Neuron (in vitro differentiated cells): ENCODE data around the gene LPXN.

Experiments
- H2AFZ ChIP-seq: one replicate; pipeline ENCODE4 v1.6.1; 2013; ENCODE audit warnings: low read depth, mild to moderate bottlenecking, inconsistent platforms, low read length, moderate library complexity
- H3K27me3 ChIP-seq: one replicate; pipeline ENCODE4 v1.6.1; 2013; ENCODE audit warnings: low read length; ENCODE audit not compliant: insufficient read depth
- H3K36me3 ChIP-seq: one replicate; pipeline ENCODE4 v1.6.1; 2013; ENCODE audit warnings: low read length; ENCODE audit not compliant: insufficient read depth
- H3K4me1 ChIP-seq: one replicate; pipeline ENCODE4 v1.6.1; 2013; ENCODE audit warnings: low read length; ENCODE audit not compliant: insufficient read depth
- H3K4me3 ChIP-seq: 2 replicates; pipeline ENCODE4 v1.5.1; 2013; ENCODE audit warnings: mild to moderate bottlenecking, low read length, moderate library complexity
- H3K9me3 ChIP-seq: one replicate; pipeline ENCODE4 v1.6.1; 2013; ENCODE audit warnings: low read length

Gene LPXN

DNA sequence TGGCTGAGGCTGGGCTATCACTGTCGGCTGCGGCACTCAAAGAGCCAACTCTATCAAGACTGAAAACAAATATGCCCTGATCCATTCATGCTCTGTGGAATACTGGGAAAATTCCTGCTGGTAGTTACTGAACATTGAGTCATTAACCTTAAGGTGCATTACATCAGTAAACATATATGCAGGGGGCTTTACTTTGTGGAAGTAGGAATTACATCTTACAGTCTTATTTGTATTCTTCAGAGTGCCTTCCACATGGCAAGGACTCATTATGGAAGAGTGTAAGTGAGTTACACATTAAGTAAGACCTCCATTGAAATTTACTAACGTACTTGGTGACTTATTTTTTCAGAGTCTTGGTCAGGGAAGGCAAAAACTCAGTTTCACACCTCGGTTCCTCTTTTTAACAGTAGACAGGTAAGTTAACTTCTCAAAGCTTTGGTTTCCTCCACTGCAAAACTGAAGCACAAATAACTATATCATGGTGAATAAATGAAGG is 72.2 kb downstream of the LPXN start:
- Histone ChIP-seq H2AFZ (no peak overlapping the region), H3K27me3 (peaks cover 14% of the 10 kb centered on the region), H3K4me3 (no peak overlapping the region), H3K4me1 (no peaks in the 10 kb centered on the region), H3K9me3 (no peaks in the 10 kb centered on the region), H3K36me3 (no peaks in the 10 kb centered on the region)

DNA sequence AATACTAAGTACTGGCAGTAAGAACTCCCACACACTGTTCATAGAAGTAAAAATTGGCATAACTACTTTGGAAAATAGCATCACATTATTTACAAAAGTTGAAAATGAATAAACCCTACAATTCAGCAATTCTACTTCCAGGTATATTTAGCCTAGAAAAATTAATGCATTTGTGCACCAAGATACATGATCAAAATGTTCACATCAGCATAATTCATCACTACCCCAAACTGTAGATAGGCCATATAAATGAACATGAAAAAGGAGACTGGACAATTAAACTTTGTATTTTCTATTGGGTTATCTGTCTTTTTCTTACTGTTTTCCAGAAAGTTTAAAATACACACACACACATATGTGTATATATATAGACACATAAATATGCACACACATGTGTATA is 73.7 kb downstream of the LPXN start:
- peaks cover 10% of the 10 kb centered on the region for H3K27me3 ChIP-seq
- H3K36me3 ChIP-seq, result no peaks in the 10 kb centered on the region
- no peaks in the 10 kb centered on the region for H3K9me3 ChIP-seq
- H2AFZ ChIP-seq, result no peak overlapping the region
- H3K4me3 ChIP-seq, result no peak overlapping the region
- no peaks in the 10 kb centered on the region for H3K4me1 ChIP-seq

DNA sequence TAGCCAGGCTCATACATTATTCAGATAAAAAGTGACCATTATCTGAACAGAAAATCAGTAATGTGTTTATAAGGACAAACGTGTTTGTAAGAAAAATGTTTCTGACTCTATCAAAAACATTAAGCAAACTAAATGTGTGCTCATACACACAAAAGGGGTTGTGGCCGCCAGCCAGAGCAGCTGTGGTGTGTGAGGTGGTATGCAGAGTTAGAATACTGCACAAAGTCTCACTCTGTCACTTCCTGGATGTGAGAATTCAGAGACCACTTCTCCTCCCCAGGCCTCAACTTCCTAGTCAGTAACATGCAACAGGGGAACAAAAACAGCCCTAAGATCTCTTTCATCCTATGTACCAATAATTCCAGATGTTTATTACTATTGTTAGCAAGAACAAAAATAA is 77.2 kb downstream of the LPXN start:
- no peaks in the 10 kb centered on the region for H3K9me3 ChIP-seq
- H3K27me3 ChIP-seq, result peaks cover 6% of the 10 kb centered on the region
- H3K4me3 ChIP-seq, result no peak overlapping the region
- H3K4me1 ChIP-seq, result no peaks in the 10 kb centered on the region
- no peaks in the 10 kb centered on the region for H3K36me3 ChIP-seq
- H2AFZ ChIP-seq, result no peak overlapping the region

DNA sequence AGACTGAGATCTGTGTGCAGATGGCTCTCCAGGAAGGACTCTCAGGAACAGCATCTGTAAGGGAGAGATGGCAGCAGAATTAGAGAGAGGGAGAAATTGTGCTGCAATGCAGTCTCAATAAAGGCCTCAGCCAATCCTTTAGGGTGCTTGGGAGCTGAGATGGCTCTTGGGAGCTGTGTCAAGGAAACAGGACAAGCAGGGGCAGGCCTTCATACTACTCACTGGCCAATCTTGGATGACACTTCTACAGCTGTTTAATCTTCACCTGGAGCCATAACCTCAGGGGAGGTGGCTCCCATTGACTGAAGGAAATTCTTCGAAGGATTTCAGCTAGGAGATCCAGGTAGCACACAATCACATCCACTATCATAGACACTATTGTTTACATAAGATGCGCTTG is 77.7 kb downstream of the LPXN start:
- Histone ChIP-seq H3K27me3 (peaks cover 1% of the 10 kb centered on the region), H2AFZ (no peak overlapping the region), H3K4me3 (no peak overlapping the region), H3K9me3 (no peaks in the 10 kb centered on the region), H3K36me3 (no peaks in the 10 kb centered on the region), H3K4me1 (no peaks in the 10 kb centered on the region)

DNA sequence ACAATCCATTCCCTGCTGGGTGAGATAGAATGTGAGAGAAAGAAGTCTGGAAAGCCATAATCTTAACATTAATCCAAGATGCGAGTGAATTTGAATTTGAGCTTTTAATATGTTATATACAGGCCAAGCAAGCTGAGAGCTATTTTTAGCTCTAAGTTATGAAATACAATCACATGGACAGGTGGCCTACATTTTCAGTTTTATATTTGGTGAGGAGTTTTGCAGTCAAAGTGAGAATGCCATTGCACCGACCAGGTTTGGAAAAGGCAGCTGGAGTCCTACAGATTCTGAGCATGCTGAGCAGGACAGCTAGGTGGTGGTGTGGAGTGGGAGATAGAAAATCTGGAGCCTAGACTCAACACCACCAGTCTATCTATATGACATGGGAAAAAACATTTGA is 79.8 kb downstream of the LPXN start:
- no peaks in the 10 kb centered on the region for H3K27me3 ChIP-seq
- H2AFZ ChIP-seq, result no peak overlapping the region
- H3K9me3 ChIP-seq, result no peaks in the 10 kb centered on the region
- no peaks in the 10 kb centered on the region for H3K36me3 ChIP-seq
- H3K4me1 ChIP-seq, result no peaks in the 10 kb centered on the region
- H3K4me3 ChIP-seq, result no peak overlapping the region

DNA sequence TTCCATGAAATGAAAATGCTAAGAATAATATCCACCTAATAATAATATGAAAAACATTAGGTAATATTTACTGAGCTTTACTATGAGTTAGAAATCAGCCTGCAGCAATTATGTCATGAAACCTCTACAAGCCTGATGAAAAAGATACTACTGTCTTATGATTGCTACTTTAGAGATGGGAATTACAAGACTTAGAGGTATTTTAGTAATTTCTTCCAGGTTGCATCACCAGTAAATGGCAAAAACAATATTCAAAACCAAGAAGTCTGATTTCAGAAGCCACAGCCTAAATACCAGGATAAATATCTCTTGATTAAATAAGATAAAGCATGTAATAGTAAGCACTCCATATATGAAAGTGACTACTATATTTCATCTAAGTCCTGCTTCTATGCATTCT is 81.6 kb downstream of the LPXN start:
- Histone ChIP-seq H3K36me3 (no peaks in the 10 kb centered on the region), H3K27me3 (peaks cover 4% of the 10 kb centered on the region), H3K4me1 (no peaks in the 10 kb centered on the region), H2AFZ (no peak overlapping the region), H3K9me3 (no peaks in the 10 kb centered on the region), H3K4me3 (no peak overlapping the region)

DNA sequence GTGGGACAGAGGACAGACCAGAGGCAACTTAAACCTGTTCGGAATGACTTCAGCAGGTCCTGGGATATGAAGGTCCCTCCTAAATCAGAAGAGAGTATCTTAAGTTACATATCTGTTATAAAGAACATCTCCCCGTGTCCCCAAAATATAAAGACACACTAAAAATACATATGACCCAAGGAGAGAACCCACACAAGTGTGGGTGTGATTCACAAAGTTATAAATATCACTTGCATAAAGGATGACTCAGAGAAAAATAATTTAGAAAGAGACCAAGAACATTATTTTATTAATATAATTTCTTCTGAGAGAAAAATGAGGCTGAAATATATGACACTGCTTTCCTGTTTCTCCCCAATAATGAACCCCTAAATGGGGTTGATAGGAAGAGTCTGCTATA is 82.0 kb downstream of the LPXN start:
- no peaks in the 10 kb centered on the region for H3K36me3 ChIP-seq
- no peaks in the 10 kb centered on the region for H3K4me1 ChIP-seq
- H3K27me3 ChIP-seq, result peaks cover 4% of the 10 kb centered on the region
- H2AFZ ChIP-seq, result no peak overlapping the region
- no peak overlapping the region for H3K4me3 ChIP-seq
- no peaks in the 10 kb centered on the region for H3K9me3 ChIP-seq

DNA sequence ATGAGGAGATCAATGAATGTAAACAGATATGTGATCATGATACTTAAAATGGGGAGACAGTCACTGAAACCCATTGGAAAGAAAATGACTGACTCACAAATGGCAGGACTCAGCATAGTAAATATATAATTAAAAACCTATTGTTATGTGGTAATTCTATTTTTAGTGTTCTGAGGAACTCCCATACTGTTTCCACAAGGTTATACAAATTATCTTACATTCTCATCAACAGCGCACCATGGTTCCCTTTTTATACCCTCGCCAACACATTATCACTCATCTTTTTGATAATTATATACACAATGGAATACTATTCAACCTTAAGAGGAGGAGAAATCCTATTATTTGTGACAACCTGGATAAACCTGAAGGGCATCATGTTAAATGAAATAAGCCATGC is 84.8 kb downstream of the LPXN start:
- Histone ChIP-seq H3K36me3 (no peaks in the 10 kb centered on the region), H3K4me1 (peaks cover 4% of the 10 kb centered on the region), H3K4me3 (no peak overlapping the region), H3K9me3 (no peaks in the 10 kb centered on the region), H3K27me3 (peaks cover 4% of the 10 kb centered on the region), H2AFZ (no peak overlapping the region)

DNA sequence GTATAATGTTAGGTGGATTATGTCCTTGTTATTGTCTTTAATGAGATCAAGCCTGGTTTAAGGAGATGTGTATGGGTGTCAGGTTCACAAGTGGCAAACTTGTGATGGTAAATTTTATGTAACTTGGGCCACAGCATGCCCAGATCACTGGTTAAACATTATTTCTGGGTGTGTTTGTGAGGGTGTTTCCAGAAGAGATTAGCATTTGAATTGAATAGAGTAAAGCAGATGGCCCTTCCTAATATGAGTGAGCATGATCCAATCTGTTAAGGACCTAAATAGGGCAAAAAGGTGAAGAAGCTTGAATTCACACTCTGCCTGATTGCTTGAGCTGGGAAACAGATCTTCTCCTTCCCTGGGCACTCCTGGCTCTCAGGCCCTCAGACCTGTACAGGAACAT is 88.5 kb downstream of the LPXN start:
- Histone ChIP-seq H3K27me3 (peaks cover 4% of the 10 kb centered on the region), H3K9me3 (no peaks in the 10 kb centered on the region), H3K36me3 (no peaks in the 10 kb centered on the region), H2AFZ (no peak overlapping the region), H3K4me3 (no peak overlapping the region), H3K4me1 (peaks cover 4% of the 10 kb centered on the region)

DNA sequence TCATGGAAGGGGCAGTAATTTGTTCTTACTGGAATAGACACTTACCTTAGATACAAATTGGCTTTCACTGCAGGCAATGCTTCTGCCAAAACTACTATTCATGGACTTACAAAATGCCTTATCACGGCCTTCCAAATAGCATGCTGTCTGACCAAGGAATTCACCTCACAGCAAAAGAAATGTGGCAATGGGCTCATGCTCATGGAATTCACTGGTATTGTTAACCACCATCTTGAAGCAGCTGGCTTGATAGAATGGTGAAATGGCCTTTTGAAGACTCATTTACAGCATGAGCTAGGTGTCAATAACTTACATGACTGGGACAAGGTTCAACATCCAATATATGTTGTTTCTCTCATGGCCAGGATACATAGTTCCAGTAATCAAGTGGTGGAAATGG is 89.7 kb downstream of the LPXN start:
- Histone ChIP-seq H3K27me3 (peaks cover 4% of the 10 kb centered on the region), H3K4me1 (peaks cover 4% of the 10 kb centered on the region), H2AFZ (no peak overlapping the region), H3K36me3 (no peaks in the 10 kb centered on the region), H3K9me3 (no peaks in the 10 kb centered on the region), H3K4me3 (no peak overlapping the region)
